GM12878 (cell line): ENCODE measurements around the gene TRIM62. TPM values are rescaled to one million over a fixed set of nuclear protein-coding genes. Genes with fewer than 3 reads are reported as not detected.
A peak's percentile ranks its signal among the peaks of the same experiment; 100 is the strongest.

Source experiments
- BACH1 ChIP-seq: fragments of 450-650 bp; IDR thresholded peaks from 2 replicates; pipeline ENCODE4 v1.6.1; 2017; ENCODE audit warnings: mild to moderate bottlenecking, borderline replicate concordance
- CHD2 ChIP-seq: IDR thresholded peaks from 2 replicates; pipeline ENCODE4 v1.6.1; 2011; ENCODE audit warnings: low read depth, low read length, improper control_type of control experiment, borderline replicate concordance
- CREB1 ChIP-seq: IDR thresholded peaks from 2 replicates; pipeline ENCODE4 v1.6.1; 2012; ENCODE audit warnings: low read depth, mild to moderate bottlenecking, inconsistent platforms
- EED ChIP-seq: sonication (generic); IDR thresholded peaks from 2 replicates; pipeline ENCODE4 v1.6.1; 2016; ENCODE audit warnings: antibody characterized with exemption, low read depth
- EP300 ChIP-seq, 2 experiments: fragments of 150-350 bp in 1 of 2; IDR thresholded peaks; 2 replicates each; pipeline ENCODE4 v1.6.1; 2011 to 2012; ENCODE audit warnings: low read depth in 2 of 2, low read length in 2 of 2, borderline replicate concordance in 1 of 2, improper control_type of control experiment in 1 of 2, inconsistent platforms in 1 of 2; ENCODE audit not compliant: control insufficient read depth in 1 of 2
- ESRRA ChIP-seq: IDR thresholded peaks from 2 replicates; pipeline ENCODE4 v1.6.1; 2012; ENCODE audit warnings: mild to moderate bottlenecking, low read length, improper control_type of control experiment
- IKZF2 ChIP-seq, 2 experiments: fragments of 450-650 bp; IDR thresholded peaks; 2 replicates each; pipeline ENCODE4 v1.6.1; 2017; ENCODE audit warnings: mild to moderate bottlenecking in 2 of 2, moderate library complexity in 2 of 2
- IRF4 ChIP-seq: IDR thresholded peaks from 2 replicates; pipeline ENCODE4 v1.6.1; 2011; ENCODE audit warnings: low read depth, low read length
- NFIC ChIP-seq: IDR thresholded peaks from 2 replicates; pipeline ENCODE4 v1.6.1; 2012; ENCODE audit warnings: low read depth, mild to moderate bottlenecking, inconsistent platforms, low read length, moderate library complexity
- POLR2AphosphoS2 ChIP-seq: IDR thresholded peaks from 2 replicates; pipeline ENCODE4 v1.6.1; 2011; ENCODE audit warnings: low read depth, mild to moderate bottlenecking, low read length, improper control_type of control experiment, moderate library complexity
- SREBF1 ChIP-seq: IDR thresholded peaks from 2 replicates; pipeline ENCODE4 v1.6.1; 2012; ENCODE audit warnings: mild to moderate bottlenecking, low read length
- STAT3 ChIP-seq: IDR thresholded peaks from 2 replicates; pipeline ENCODE4 v1.6.1; 2011; ENCODE audit warnings: low read depth, low read length, improper control_type of control experiment
- SUPT20H ChIP-seq: IDR thresholded peaks from 2 replicates; pipeline ENCODE4 v1.6.1; 2011; ENCODE audit warnings: low read depth, mild to moderate bottlenecking, low read length, moderate library complexity, borderline replicate concordance; ENCODE audit not compliant: control insufficient read depth
- TCF12 ChIP-seq: IDR thresholded peaks from 2 replicates; pipeline ENCODE4 v1.6.1; 2011; ENCODE audit warnings: low read depth, mild to moderate bottlenecking, low read length
- WRNIP1 ChIP-seq: IDR thresholded peaks from 2 replicates; pipeline ENCODE4 v1.6.1; 2011; ENCODE audit warnings: low read depth, low read length, improper control_type of control experiment, borderline replicate concordance
- polyA plus RNA-seq, 11 experiments: library from polyadenylated mRNA; depleted of rRNA in 4 of 11; unstranded in 6 of 11; stranded (reverse) in 5 of 11; fragments of >200 nt; fragmentation: Nextera tagmentation in 4 of 11; fragmentation: Illumina TruSeq in 1 of 11; extraction: Ambion mirVana in 4 of 11; extraction: Trizol in 1 of 11; gene quantifications; 1 replicate in 1 of 11; 2 replicates in 10 of 11; pipeline versions ENCODE4 v1.2.1 to v1.2.3, GENCODE V29; 2011 to 2016; ENCODE audit warnings: inconsistent platforms in 2 of 11, missing spikeins in 2 of 11, low read depth in 1 of 11
- total RNA-seq, 4 experiments: library from RNA; depleted of rRNA in 3 of 4; stranded (reverse); fragments of >200 nt in 3 of 4; fragmentation: Illumina TruSeq in 1 of 4; extraction: Trizol in 1 of 4; gene quantifications; 2 replicates each; pipeline versions ENCODE4 v1.2.1 to v1.2.3, GENCODE V29; 2013 to 2021
- TF ChIP-seq, protein P1 (sequence below): IDR thresholded peaks from 2 replicates; pipeline ENCODE4 v1.6.1; 2012; ENCODE audit warnings: low read depth, low read length, improper control_type of control experiment
- TF ChIP-seq, protein P2 (sequence below): IDR thresholded peaks from 2 replicates; pipeline ENCODE4 v1.6.1; 2011; ENCODE audit warnings: low read depth, mild to moderate bottlenecking, low read length, moderate library complexity, borderline replicate concordance; ENCODE audit errors: extremely low read depth
- TF ChIP-seq, protein P3 (sequence below): fragments of 150-350 bp; IDR thresholded peaks from 2 replicates; pipeline ENCODE4 v1.6.1; 2016; ENCODE audit warnings: low read depth, low read length
- TF ChIP-seq, protein P4 (sequence below): fragments of 450-650 bp; IDR thresholded peaks from 2 replicates; pipeline ENCODE4 v1.6.1; 2017; ENCODE audit warnings: borderline replicate concordance

The TRIM62 gene
- total and polyA plus RNA-seq, 10 of the 15 experiments (the other 5 are each of a cell fraction or from before 2014, with no cell fraction given): 0.52 to 4.2 (median 1.9) TPM

DNA sequence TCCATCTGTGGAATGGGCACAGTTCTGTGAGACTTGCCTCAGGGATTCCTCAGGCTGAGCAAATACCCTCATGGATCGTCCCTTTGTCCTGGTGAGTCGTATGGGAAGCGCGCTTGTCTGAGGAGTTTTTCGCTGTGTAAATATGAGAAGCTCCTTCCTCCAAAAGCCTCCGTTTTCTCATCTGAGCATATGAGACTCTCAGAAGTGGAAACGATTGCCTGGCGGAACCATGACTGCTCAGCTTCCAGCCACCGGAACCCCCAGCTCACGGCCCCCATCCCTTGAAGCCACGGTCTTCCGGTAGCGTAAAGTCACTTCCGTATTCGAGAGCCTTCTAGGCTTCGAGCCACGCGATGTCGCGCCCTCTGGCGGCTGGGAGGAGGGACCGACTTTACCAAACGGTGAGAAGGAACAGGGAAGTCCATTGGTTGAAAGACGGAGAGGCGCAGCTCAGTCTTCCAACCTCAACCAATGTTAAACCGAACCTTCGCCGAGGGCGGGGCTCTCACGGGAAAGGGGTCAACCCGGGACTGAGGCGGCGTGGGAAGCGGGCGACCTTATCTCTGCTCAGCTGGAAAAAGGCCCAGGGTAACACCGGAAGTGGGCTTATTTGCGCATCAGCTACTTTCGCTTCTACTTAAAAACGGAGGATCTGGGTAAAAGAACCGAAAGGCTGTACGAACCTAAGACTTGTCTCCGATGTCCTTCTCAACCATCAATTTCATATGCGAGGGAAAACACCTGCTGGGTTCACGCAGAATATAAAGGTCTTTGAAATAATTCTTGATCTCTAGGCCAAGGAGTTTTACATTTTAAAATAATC lies 54.6 kb downstream of the TRIM62 start (continued):
- TF ChIP-seq, protein P1, sequence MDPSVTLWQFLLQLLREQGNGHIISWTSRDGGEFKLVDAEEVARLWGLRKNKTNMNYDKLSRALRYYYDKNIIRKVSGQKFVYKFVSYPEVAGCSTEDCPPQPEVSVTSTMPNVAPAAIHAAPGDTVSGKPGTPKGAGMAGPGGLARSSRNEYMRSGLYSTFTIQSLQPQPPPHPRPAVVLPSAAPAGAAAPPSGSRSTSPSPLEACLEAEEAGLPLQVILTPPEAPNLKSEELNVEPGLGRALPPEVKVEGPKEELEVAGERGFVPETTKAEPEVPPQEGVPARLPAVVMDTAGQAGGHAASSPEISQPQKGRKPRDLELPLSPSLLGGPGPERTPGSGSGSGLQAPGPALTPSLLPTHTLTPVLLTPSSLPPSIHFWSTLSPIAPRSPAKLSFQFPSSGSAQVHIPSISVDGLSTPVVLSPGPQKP: peak; percentile 81; the same call in 1 of the 2 replicates
- peak; percentile 40; the same call in 1 of the 2 replicates for TF ChIP-seq IRF4
- TF ChIP-seq EP300 (IDR thresholded peaks at IDR 0.05; ENCODE audit: borderline replicate concordance in 1 of 2, control insufficient read depth in 1 of 2, low read depth in 2 of 2, low read length in 2 of 2): no peak
- TF ChIP-seq CREB1: peak; percentile 90
- TF ChIP-seq STAT3: no peak
- peak; percentile 82 for TF ChIP-seq ESRRA
- peak; percentile 61 for TF ChIP-seq EED
- TF ChIP-seq TCF12: peak; percentile 21; the same call in 1 of the 2 replicates
- TF ChIP-seq, protein P2, sequence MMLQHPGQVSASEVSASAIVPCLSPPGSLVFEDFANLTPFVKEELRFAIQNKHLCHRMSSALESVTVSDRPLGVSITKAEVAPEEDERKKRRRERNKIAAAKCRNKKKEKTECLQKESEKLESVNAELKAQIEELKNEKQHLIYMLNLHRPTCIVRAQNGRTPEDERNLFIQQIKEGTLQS: no peak
- TF ChIP-seq WRNIP1: no peak; the same call in 1 of the 2 replicates
- TF ChIP-seq BACH1: 0 out of 2 replicates have a peak, but pooled peaks have one; percentile 28
- TF ChIP-seq POLR2AphosphoS2: peak; percentile 70; the same call in 1 of the 2 replicates
- TF ChIP-seq IKZF2 (IDR thresholded peaks at IDR 0.05): peak; percentile 77 to 78
- TF ChIP-seq, protein P3, sequence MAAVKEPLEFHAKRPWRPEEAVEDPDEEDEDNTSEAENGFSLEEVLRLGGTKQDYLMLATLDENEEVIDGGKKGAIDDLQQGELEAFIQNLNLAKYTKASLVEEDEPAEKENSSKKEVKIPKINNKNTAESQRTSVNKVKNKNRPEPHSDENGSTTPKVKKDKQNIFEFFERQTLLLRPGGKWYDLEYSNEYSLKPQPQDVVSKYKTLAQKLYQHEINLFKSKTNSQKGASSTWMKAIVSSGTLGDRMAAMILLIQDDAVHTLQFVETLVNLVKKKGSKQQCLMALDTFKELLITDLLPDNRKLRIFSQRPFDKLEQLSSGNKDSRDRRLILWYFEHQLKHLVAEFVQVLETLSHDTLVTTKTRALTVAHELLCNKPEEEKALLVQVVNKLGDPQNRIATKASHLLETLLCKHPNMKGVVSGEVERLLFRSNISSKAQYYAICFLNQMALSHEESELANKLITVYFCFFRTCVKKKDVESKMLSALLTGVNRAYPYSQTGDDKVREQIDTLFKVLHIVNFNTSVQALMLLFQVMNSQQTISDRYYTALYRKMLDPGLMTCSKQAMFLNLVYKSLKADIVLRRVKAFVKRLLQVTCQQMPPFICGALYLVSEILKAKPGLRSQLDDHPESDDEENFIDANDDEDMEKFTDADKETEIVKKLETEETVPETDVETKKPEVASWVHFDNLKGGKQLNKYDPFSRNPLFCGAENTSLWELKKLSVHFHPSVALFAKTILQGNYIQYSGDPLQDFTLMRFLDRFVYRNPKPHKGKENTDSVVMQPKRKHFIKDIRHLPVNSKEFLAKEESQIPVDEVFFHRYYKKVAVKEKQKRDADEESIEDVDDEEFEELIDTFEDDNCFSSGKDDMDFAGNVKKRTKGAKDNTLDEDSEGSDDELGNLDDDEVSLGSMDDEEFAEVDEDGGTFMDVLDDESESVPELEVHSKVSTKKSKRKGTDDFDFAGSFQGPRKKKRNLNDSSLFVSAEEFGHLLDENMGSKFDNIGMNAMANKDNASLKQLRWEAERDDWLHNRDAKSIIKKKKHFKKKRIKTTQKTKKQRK: no peak; the same call in 1 of the 2 replicates
- TF ChIP-seq SREBF1: peak; percentile 32
- peak; percentile 88; the same call in 1 of the 2 replicates for TF ChIP-seq CHD2
- TF ChIP-seq NFIC: 0 out of 2 replicates have a peak, but pooled peaks have one; percentile 2
- TF ChIP-seq SUPT20H: no peak
- TF ChIP-seq, protein P4, sequence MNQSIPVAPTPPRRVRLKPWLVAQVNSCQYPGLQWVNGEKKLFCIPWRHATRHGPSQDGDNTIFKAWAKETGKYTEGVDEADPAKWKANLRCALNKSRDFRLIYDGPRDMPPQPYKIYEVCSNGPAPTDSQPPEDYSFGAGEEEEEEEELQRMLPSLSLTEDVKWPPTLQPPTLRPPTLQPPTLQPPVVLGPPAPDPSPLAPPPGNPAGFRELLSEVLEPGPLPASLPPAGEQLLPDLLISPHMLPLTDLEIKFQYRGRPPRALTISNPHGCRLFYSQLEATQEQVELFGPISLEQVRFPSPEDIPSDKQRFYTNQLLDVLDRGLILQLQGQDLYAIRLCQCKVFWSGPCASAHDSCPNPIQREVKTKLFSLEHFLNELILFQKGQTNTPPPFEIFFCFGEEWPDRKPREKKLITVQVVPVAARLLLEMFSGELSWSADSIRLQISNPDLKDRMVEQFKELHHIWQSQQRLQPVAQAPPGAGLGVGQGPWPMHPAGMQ: no peak
